GM23338 (cell line): ENCODE measurements around the gene MCC. TPM values are rescaled to one million over a fixed set of nuclear protein-coding genes. Genes with fewer than 3 reads are reported as not detected.

ENCODE experiments used
- ATAC-seq: fragments of 200-7000 bp; cut with Tn5 transposase; 3 replicates; pipeline ENCODE4 v1.9.1; 2020
- DNase-seq: peaks from one replicate; pipeline ENCODE4 v3.0.0-alpha.2; 2015; ENCODE audit warnings: low spot score
- H2AFZ ChIP-seq: fragments of 200-600 bp; sonication (generic); 2 replicates; pipeline ENCODE4 v1.8.0; 2016; ENCODE audit warnings: antibody characterized with exemption, mild to moderate bottlenecking, moderate library complexity
- H3F3A ChIP-seq: fragments of 200-600 bp; sonication (generic); replicated peaks from 2 replicates; pipeline ENCODE4 v1.8.0; 2017; ENCODE audit warnings: antibody characterized with exemption, mixed run types, low read depth
- H3K27ac ChIP-seq: fragments of 200-600 bp; sonication (generic); 2 replicates; pipeline ENCODE4 v1.6.1; 2016; ENCODE audit warnings: low read depth
- H3K27me3 ChIP-seq: fragments of 200-600 bp; sonication (generic); 2 replicates; pipeline ENCODE4 v1.8.0; 2016; ENCODE audit warnings: mild to moderate bottlenecking, mixed run types, moderate library complexity; ENCODE audit not compliant: insufficient read depth
- H3K36me3 ChIP-seq: fragments of 200-600 bp; sonication (generic); 2 replicates; pipeline ENCODE4 v1.8.0; 2016; ENCODE audit warnings: mild to moderate bottlenecking; ENCODE audit not compliant: insufficient read depth
- H3K4me1 ChIP-seq: fragments of 200-600 bp; sonication (generic); 2 replicates; pipeline ENCODE4 v1.8.0; 2016; ENCODE audit warnings: mild to moderate bottlenecking, moderate library complexity; ENCODE audit not compliant: insufficient read depth
- H3K4me2 ChIP-seq: fragments of 200-600 bp; sonication (generic); 2 replicates; pipeline ENCODE4 v1.7.1; 2017; ENCODE audit warnings: mixed run types
- H3K4me3 ChIP-seq: fragments of 200-600 bp; sonication (generic); 2 replicates; pipeline ENCODE4 v1.6.1; 2016; ENCODE audit warnings: mixed run types
- H3K79me2 ChIP-seq: fragments of 200-600 bp; sonication (generic); replicated peaks from 2 replicates; pipeline ENCODE4 v1.8.0; 2017; ENCODE audit warnings: mild to moderate bottlenecking; ENCODE audit not compliant: insufficient read depth
- H3K9me2 ChIP-seq: fragments of 200-600 bp; sonication (generic); 2 replicates; pipeline ENCODE4 v1.8.0; 2017; ENCODE audit not compliant: insufficient read depth
- H4K20me1 ChIP-seq: fragments of 200-600 bp; sonication (generic); replicated peaks from 2 replicates; pipeline ENCODE4 v1.8.0; 2017; ENCODE audit warnings: mild to moderate bottlenecking; ENCODE audit not compliant: insufficient read depth
- H3K27ac Mint-ChIP-seq: 2 replicates; pipeline ENCODE4 v1.8.0; 2020; ENCODE audit warnings: inconsistent platforms, mild to moderate bottlenecking, moderate library complexity, mixed read lengths
- H3K27me3 Mint-ChIP-seq: 3 replicates; pipeline ENCODE4 v1.8.0; 2022; ENCODE audit warnings: low read depth, mild to moderate bottlenecking, moderate library complexity, mixed read lengths, inconsistent platforms; ENCODE audit not compliant: insufficient read depth, poor library complexity
- H3K36me3 Mint-ChIP-seq: 3 replicates; pipeline ENCODE4 v1.8.0; 2021; ENCODE audit warnings: low read depth, mild to moderate bottlenecking, inconsistent platforms, moderate library complexity, mixed read lengths
- H3K4me1 Mint-ChIP-seq: 3 replicates; pipeline ENCODE4 v1.8.0; 2020; ENCODE audit warnings: mild to moderate bottlenecking, inconsistent platforms, mixed read lengths
- H3K4me3 Mint-ChIP-seq: 3 replicates; pipeline ENCODE4 v1.8.0; 2021; ENCODE audit warnings: moderate library complexity, mild to moderate bottlenecking, inconsistent platforms, mixed read lengths
- H3K9me3 Mint-ChIP-seq: 3 replicates; pipeline ENCODE4 v1.8.0; 2020; ENCODE audit warnings: moderate library complexity, mild to moderate bottlenecking, inconsistent platforms, mixed read lengths
- CREB1 ChIP-seq: fragments of 250-450 bp; sonication (Bioruptor Pico); IDR thresholded peaks from 2 replicates; pipeline ENCODE4 v1.5.0; 2020; ENCODE audit warnings: low read depth, mild to moderate bottlenecking, moderate library complexity
- ETS1 ChIP-seq: IDR thresholded peaks from 2 replicates; pipeline ENCODE4 v1.6.1; 2016; ENCODE audit warnings: antibody characterized with exemption
- EZH2 ChIP-seq: fragments of 200-600 bp; sonication (generic); IDR thresholded peaks from one replicate; pipeline ENCODE4 v1.8.0; 2017; ENCODE audit warnings: antibody characterized with exemption, mild to moderate bottlenecking, low read depth; ENCODE audit not compliant: unreplicated experiment
- EZH2phosphoT487 ChIP-seq: fragments of 200-600 bp; sonication (generic); IDR thresholded peaks from one replicate; pipeline ENCODE4 v1.8.1; 2018; ENCODE audit warnings: antibody characterized with exemption; ENCODE audit not compliant: unreplicated experiment
- JUNB ChIP-seq: IDR thresholded peaks from one replicate; pipeline ENCODE4 v1.6.1; 2016; ENCODE audit warnings: antibody characterized with exemption; ENCODE audit not compliant: unreplicated experiment
- NANOG ChIP-seq: IDR thresholded peaks from 2 replicates; pipeline ENCODE4 v1.6.1; 2016; ENCODE audit warnings: antibody characterized with exemption, borderline replicate concordance
- POLR2AphosphoS5 ChIP-seq: IDR thresholded peaks from 2 replicates; pipeline ENCODE4 v1.6.1; 2016; ENCODE audit warnings: antibody characterized with exemption, low read depth
- STAT1 ChIP-seq: IDR thresholded peaks from one replicate; pipeline ENCODE4 v1.6.1; 2016; ENCODE audit warnings: antibody characterized with exemption; ENCODE audit not compliant: unreplicated experiment
- ZNF114 ChIP-seq: fragments of 250-450 bp; sonication (Bioruptor Pico); IDR thresholded peaks from 2 replicates; pipeline ENCODE4 v1.5.0; 2020; ENCODE audit warnings: mild to moderate bottlenecking, moderate library complexity
- ZNF331 ChIP-seq: fragments of 250-450 bp; sonication (Bioruptor Pico); IDR thresholded peaks from 2 replicates; pipeline ENCODE4 v1.5.0; 2020; ENCODE audit warnings: low read depth, mild to moderate bottlenecking, moderate library complexity
- ZNF462 ChIP-seq: fragments of 250-450 bp; sonication (Bioruptor Pico); IDR thresholded peaks from 2 replicates; pipeline ENCODE4 v1.5.0; 2020; ENCODE audit warnings: mild to moderate bottlenecking, moderate library complexity
- polyA plus RNA-seq: library from polyadenylated mRNA; unstranded; fragments of >200 nt; fragmentation: Nextera tagmentation; extraction: Ambion mirVana; gene quantifications from 2 replicates; pipeline ENCODE4 v1.2.1, GENCODE V29; 2016
- total RNA-seq: library from RNA; depleted of rRNA; stranded (reverse); fragments of >200 nt; shearing (Covaris generic); gene quantifications from 2 replicates; pipeline ENCODE4 v1.2.3, GENCODE V29; 2014
- TF ChIP-seq, protein P1 (sequence below): IDR thresholded peaks from one replicate; pipeline ENCODE4 v1.6.1; 2018; ENCODE audit warnings: antibody characterized with exemption; ENCODE audit not compliant: unreplicated experiment
- TF ChIP-seq, protein P2 (sequence below), 2 experiments: fragments of 200-600 bp in 1 of 2; sonication (generic) in 1 of 2; conservative IDR thresholded peaks; 2 replicates each; pipeline versions ENCODE4 v1.5.1 to v1.6.1; 2016 to 2017; ENCODE audit warnings: antibody characterized with exemption in 2 of 2, low read depth in 2 of 2, mild to moderate bottlenecking in 2 of 2, moderate library complexity in 1 of 2

Gene MCC
- total and polyA plus RNA-seq, 2 experiments from 2014 or later, result 3.8 to 10.1 TPM

GRCh38 chr5:113378081-113378480, 110.2 kb downstream of the MCC start:
- Mint-ChIP-seq H3K4me3 (no peak overlapping the region), H3K4me1 (0 out of 3 replicates have a peak, but pooled peaks cover 6% of the 10 kb centered on the region), H3K27ac (no peak overlapping the region), H3K36me3 (no peaks in the 10 kb centered on the region), H3K27me3 (peaks cover 2% of the 10 kb centered on the region), H3K9me3 (no peaks in the 10 kb centered on the region)
- Histone ChIP-seq H3K79me2 (no peaks in the 10 kb centered on the region), H3K4me3 (no peak overlapping the region), H3F3A (no peaks in the 10 kb centered on the region), H4K20me1 (no peaks in the 10 kb centered on the region), H3K27me3 (no peaks in the 10 kb centered on the region), H3K27ac (no peak overlapping the region), H3K4me2 (no peak overlapping the region), H3K9me2 (no peaks in the 10 kb centered on the region), H3K4me1 (peaks cover 5% of the 10 kb centered on the region; the same call in 1 of the 2 replicates), H2AFZ (no peak overlapping the region), H3K36me3 (no peaks in the 10 kb centered on the region)
- DNase-seq, result no peak
- no peak for ATAC-seq
- TF ChIP-seq ZNF114 (no peak), JUNB (no peak), POLR2AphosphoS5 (no peak), ZNF462 (no peak), ETS1 (no peak), EZH2 (no peak), ZNF331 (CRISPR knock-in tag) (no peak), STAT1 (no peak), EZH2phosphoT487 (no peak), CREB1 (no peak), NANOG (no peak)
- TF ChIP-seq, protein P1, sequence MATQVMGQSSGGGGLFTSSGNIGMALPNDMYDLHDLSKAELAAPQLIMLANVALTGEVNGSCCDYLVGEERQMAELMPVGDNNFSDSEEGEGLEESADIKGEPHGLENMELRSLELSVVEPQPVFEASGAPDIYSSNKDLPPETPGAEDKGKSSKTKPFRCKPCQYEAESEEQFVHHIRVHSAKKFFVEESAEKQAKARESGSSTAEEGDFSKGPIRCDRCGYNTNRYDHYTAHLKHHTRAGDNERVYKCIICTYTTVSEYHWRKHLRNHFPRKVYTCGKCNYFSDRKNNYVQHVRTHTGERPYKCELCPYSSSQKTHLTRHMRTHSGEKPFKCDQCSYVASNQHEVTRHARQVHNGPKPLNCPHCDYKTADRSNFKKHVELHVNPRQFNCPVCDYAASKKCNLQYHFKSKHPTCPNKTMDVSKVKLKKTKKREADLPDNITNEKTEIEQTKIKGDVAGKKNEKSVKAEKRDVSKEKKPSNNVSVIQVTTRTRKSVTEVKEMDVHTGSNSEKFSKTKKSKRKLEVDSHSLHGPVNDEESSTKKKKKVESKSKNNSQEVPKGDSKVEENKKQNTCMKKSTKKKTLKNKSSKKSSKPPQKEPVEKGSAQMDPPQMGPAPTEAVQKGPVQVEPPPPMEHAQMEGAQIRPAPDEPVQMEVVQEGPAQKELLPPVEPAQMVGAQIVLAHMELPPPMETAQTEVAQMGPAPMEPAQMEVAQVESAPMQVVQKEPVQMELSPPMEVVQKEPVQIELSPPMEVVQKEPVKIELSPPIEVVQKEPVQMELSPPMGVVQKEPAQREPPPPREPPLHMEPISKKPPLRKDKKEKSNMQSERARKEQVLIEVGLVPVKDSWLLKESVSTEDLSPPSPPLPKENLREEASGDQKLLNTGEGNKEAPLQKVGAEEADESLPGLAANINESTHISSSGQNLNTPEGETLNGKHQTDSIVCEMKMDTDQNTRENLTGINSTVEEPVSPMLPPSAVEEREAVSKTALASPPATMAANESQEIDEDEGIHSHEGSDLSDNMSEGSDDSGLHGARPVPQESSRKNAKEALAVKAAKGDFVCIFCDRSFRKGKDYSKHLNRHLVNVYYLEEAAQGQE, result no peak
- TF ChIP-seq, protein P2, sequence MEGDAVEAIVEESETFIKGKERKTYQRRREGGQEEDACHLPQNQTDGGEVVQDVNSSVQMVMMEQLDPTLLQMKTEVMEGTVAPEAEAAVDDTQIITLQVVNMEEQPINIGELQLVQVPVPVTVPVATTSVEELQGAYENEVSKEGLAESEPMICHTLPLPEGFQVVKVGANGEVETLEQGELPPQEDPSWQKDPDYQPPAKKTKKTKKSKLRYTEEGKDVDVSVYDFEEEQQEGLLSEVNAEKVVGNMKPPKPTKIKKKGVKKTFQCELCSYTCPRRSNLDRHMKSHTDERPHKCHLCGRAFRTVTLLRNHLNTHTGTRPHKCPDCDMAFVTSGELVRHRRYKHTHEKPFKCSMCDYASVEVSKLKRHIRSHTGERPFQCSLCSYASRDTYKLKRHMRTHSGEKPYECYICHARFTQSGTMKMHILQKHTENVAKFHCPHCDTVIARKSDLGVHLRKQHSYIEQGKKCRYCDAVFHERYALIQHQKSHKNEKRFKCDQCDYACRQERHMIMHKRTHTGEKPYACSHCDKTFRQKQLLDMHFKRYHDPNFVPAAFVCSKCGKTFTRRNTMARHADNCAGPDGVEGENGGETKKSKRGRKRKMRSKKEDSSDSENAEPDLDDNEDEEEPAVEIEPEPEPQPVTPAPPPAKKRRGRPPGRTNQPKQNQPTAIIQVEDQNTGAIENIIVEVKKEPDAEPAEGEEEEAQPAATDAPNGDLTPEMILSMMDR (conservative IDR thresholded peaks at IDR 0.05; ENCODE audit: low read depth in 2 of 2), result no peak
